Measurements from ENCODE around the gene TRAPPC10.

The TRAPPC10 gene

DNA sequence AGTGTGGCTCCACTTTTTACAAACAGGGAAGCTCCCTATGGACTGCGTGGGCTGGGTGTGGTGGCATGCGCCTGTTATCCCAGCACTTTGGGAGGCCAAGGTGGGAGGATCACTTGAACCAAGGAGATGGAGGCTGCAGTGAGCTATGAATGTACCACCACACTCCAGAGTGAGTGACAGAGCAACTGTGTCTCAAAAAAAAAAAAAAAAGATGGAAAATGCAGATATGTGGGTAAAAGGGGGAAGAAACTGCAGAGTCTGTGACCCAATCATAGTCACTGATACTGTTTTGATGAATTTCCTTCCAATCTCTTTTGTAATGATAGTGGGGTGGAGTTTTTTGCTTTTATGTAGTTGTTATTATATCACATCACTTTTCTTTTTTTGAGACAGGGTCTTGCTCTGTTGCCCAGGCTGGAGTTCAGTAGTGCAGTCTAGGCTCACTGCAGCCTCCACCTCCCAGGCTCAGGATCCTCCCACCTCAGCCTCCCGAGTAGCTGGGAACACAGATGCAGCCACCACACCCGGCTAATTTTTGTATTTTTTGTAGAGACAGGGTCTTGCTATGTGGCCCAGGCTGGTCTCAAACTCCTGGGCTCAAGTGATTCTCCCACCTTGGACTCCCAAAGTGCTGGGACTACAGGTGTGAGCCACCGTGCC is 8.7 kb upstream of the TRAPPC10 start:
- no peak for DNase-seq

DNA sequence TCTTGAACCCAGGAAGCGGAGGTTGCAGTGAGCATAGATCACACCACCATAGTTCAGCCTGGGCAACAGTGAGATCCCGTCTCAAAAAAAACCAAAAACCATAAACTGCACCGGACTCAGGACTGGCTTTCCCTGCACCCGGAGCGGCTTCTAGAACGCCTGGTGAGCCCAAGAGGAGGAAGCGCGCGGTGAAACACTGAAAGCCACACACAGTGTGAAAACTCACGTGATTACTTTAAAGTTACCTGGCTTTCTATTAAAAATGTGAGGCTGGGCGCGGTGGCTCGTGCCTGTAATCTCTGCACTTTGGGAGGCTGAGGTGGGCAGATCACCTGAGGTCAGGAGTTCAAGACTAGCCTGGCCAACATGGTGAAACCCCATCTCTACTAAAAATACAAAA is 7.0 kb upstream of the TRAPPC10 start:
- no peak for DNase-seq

GRCh38 chr21:44005593-44005992 is 6.5 kb upstream of the TRAPPC10 start:
- no peak for DNase-seq

- no peak for DNase-seq
These were observed 6.0 kb upstream of the TRAPPC10 start for GRCh38 chr21:44006017-44006619.

DNA sequence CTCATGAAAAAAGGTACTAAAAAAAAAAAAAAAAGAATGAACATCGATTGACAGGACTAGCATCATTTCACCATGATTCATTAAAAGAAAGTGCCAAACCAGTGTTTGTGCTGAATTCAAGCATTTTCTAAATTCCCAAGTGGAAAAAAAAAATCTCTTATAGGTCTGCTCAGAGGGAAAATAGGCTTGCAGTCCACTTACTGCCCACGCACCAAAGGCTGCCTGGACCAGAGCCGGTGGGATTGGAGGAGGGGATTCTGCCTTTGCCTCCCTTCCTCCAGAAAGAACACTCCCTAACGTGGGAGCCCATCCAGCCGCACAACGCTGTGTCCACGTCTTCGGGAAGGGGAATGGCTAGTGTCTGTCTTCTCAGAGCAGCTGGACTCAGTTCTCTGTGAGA is 5.5 kb upstream of the TRAPPC10 start:
- DNase-seq, result no peak

- DNase-seq, result no peak
These were observed 1.7 kb upstream of the TRAPPC10 start for GRCh38 chr21:44010429-44010828.

- DNase-seq, result no peak
These were observed 986 bp upstream of the TRAPPC10 start for GRCh38 chr21:44011123-44011522.

- peak; percentile 92 to 94 for DNase-seq
These were observed 618 bp downstream of the TRAPPC10 start for GRCh38 chr21:44012474-44013379.

- DNase-seq, result peak; percentile 34 to 42
These were observed 1.4 kb downstream of the TRAPPC10 start for GRCh38 chr21:44013380-44014088.

GRCh38 chr21:44017601-44018000 is 5.5 kb downstream of the TRAPPC10 start:
- DNase-seq, result no peak

DNA sequence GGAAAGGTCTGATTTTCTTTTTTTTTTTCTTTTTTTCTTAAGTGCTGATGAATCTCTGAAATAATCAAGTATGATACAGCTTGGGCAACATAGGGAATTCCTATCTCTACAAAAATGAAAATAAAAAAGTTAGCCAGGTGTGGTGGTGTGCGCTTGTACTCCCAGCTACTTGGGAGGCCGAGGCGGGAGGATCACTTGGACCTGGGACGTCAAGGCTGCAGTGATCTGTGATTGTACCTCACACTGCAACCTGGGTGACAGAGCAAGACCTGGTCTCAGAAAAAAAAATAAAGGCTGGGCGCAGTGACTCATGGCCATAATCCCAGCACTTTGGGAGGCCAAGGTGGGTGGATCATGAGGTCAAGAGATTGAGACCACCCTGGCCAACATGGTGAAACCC is 6.0 kb downstream of the TRAPPC10 start:
- no peak for DNase-seq

DNA sequence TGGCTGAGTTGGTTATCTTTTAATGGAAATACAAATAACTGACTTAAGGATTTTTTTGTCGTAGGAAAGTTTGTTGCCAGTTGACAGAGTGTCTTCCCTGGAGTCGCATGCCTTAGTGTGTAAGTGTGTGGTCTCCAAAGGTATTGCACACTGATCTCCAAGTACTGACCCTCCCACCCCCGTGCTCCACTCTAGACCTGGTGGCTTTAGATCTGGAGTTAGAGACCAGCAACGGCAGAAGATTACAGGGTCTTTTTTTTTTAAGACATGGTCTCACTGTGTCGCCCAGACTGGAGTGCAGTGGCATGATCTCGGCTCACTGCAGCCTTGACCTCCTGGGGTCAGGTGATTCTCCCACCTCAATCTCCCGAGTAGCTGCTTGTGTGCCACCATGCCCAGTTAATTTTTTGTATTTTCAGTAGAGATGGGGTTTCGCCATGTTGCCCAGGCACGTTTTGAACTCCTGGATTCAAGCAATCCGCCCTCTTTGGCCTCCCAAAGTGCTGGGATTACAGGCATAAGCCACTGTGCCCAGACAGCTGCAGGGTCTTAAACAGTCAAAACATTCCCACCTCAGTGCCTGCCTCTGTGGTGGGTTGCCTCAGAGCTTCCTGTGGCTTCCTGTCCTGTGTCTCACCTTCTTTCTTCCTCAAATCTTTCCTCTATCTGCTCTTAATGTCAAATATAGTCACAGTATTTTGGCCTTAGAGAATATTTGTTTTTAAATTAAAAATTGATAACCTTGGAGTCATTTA is 6.9 kb downstream of the TRAPPC10 start:
- peak in 1 of 2 experiments; percentile 28 for DNase-seq

DNA sequence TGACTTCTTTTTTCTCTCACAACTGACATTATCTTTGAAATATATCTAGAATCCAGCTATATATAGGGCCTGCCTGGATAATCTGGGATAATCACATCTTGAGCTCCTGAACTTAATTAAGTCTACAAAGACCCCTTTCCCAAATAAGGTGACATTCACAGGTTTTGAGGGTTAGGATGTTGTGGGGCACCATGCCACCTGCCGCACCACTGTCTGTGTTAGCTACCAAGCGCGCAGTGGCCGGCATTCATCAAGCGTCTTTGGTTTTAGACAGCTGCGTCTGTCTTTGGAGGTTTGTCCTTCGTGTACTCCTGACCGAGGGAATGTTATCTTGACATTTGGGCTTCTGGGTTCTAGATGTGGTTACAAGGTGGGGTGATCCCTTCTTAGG is 7.5 kb downstream of the TRAPPC10 start:
- DNase-seq, result no peak

- no peak for DNase-seq
These were observed 8.4 kb downstream of the TRAPPC10 start for GRCh38 chr21:44020551-44020950.

DNA sequence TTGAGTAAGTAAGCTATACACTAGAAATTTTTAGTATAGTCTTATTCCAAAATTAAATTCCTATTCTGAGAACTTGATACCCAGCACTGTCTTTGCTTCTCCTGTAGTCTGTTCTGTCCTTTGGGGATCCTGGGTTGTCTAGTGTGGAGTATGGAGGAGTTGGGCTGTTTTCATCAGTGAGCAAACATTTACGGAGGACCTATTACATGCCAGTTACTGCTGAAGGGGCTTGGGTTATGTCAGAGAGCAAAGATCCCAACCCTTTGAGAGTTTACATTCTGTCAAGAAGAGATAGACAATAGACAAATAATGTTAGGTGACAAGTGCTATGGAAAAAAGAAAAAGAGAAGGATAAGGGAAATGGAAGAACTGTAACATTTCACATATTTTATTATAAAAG is 9.0 kb downstream of the TRAPPC10 start:
- no peak for DNase-seq

DNA sequence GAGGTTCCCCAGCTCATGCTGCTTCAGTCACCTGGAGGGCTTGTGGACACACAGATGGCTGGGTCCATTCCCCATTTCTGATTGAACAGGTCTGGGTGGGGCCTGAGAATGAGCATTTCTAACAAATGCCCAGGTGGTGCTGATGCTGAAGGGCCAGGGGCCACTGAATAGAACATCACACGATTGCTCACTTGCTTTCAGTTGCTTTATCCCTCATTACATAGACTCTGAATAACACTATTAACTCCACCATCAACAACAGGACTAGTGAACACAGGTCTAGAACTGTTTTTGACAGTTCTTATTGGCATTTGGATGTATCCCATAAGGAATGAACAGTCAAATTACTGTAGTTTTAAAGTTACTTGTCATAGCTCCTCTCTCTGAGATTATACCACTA is 12.1 kb downstream of the TRAPPC10 start:
- no peak for DNase-seq

GRCh38 chr21:44024887-44025353 is 12.8 kb downstream of the TRAPPC10 start:
- no peak for DNase-seq

DNA sequence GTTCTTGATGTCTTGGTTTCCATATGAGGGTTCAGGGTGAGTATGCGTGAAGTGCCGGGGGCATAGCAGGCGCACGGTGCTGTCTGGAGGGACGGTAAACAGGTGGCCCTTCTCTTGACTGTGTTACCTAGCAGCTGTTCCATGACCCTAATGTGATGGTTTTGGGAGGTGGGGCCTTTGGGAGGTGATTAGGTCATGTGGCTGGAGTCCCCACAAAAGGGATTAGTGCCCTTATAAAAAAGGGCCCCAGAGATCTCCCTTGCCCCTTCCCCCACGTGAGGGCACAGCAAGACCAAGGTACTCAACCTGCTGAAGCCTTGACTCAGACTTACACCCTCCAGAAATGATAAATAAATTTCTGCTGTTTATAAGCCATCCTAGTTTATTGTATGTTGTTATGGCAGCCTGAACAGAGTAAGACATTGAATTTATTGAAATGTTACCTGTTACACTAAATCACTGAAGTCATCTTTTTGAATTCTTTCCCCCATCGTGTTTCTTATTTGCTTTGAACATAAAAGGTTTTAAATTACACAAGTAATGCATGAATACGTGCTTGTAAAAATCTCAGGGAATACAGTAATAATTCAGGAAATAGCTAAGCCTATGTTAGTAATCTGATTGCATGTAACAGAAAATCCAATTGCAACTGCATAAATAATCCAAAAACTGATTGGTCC is 15.6 kb downstream of the TRAPPC10 start:
- DNase-seq, result no peak

DNA sequence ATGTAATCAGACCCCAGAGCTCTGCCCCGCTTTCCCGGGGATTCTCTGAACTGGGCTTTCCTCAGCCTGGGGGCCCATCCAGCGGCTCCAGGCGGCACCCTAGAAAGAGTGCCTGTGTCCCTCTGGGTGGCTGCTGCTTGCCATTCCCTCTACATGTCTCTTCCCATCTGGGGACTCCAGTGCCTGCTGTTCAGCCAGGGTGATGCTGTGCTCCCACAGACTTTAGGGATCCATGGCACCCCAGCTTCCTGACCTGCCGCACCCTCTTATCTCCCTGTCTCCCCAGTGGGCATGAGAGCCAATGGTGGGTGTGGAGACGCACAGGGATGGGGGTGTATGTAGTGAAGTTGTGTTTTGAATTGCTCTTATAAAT is 16.2 kb downstream of the TRAPPC10 start:
- DNase-seq, result no peak

DNA sequence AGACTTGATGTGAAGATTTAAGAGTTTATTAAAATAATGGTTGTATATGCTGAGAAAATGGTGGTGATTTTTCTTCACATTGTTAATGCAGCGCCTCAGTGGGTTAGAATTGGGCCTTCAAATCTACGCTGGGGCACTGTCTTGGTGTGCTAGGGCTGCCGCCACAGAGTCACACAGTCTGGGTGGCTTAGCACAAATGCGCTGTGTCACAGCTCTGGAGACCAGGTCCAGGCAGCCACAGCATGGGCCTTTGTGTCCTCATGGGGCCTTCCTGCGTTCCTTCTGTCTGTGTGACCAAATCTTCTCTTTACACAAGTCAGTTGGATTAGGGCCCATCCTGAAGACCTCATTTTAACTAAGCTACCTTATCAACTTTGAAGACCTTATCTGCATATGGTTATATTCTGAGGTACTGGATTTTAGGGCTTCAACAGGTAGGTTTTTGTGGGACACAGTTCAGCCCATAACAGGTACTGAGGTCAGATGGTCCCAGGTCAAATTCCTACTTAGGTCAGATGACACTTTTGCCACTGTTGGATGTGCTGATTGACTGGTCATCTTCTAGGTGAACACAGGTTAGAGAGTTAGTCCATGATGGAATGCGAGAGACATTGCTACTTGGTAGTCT is 17.5 kb downstream of the TRAPPC10 start:
- DNase-seq, result no peak

GRCh38 chr21:44035244-44035643 is 23.1 kb downstream of the TRAPPC10 start:
- no peak for DNase-seq
